DND-41 (cell line): Measurements from ENCODE around the gene CDK1.

ENCODE experiments used
- ATAC-seq: fragments of 200-7000 bp; cut with Tn5 transposase; 3 replicates; pipeline ENCODE4 v1.9.1; 2021; ENCODE audit warnings: low read depth; ENCODE audit not compliant: insufficient read depth
- DNase-seq: peaks from one replicate; pipeline ENCODE4 v3.0.0-alpha.2; 2020
- H2AFZ ChIP-seq: 2 replicates; pipeline ENCODE4 v1.6.0; 2012; ENCODE audit warnings: low read depth, low read length
- H3K27ac ChIP-seq: 2 replicates; pipeline ENCODE4 v1.5.1; 2012; ENCODE audit warnings: low read length, inconsistent platforms
- H3K27me3 ChIP-seq: fragments of 200-600 bp; sonication (generic); 2 replicates; pipeline ENCODE4 v1.6.0; 2012; ENCODE audit warnings: low read length, mild to moderate bottlenecking, inconsistent platforms; ENCODE audit not compliant: insufficient read depth, poor library complexity
- H3K36me3 ChIP-seq: 2 replicates; pipeline ENCODE4 v1.5.1; 2012; ENCODE audit warnings: low read length, inconsistent platforms; ENCODE audit not compliant: insufficient read depth
- H3K4me1 ChIP-seq: 2 replicates; pipeline ENCODE4 v1.5.1; 2012; ENCODE audit warnings: mild to moderate bottlenecking, low read length; ENCODE audit not compliant: insufficient read depth
- H3K4me2 ChIP-seq: 2 replicates; pipeline ENCODE4 v1.6.0; 2012; ENCODE audit warnings: mild to moderate bottlenecking, moderate library complexity, low read length, inconsistent platforms; ENCODE audit not compliant: insufficient read depth
- H3K4me3 ChIP-seq, 2 experiments: fragments of 200-600 bp in 1 of 2; shearing (Covaris generic) in 1 of 2; 2 replicates each; pipeline ENCODE4 v1.5.1; 2012 to 2016; ENCODE audit warnings: inconsistent platforms in 2 of 2, low read length in 2 of 2, mild to moderate bottlenecking in 2 of 2, low read depth in 1 of 2, moderate library complexity in 1 of 2
- H3K79me2 ChIP-seq: 2 replicates; pipeline ENCODE4 v1.6.0; 2012; ENCODE audit warnings: low read length, inconsistent platforms; ENCODE audit not compliant: insufficient read depth
- H3K9ac ChIP-seq: 2 replicates; pipeline ENCODE4 v1.6.0; 2012; ENCODE audit warnings: low read depth, mild to moderate bottlenecking, inconsistent platforms, low read length, moderate library complexity
- H3K9me3 ChIP-seq: 2 replicates; pipeline ENCODE4 v1.5.1; 2012; ENCODE audit warnings: low read length, moderate library complexity, mild to moderate bottlenecking, inconsistent platforms; ENCODE audit not compliant: insufficient read depth, severe bottlenecking
- H4K20me1 ChIP-seq: 2 replicates; pipeline ENCODE4 v1.6.0; 2012; ENCODE audit warnings: low read length; ENCODE audit not compliant: insufficient read depth
- CTCF ChIP-seq: IDR thresholded peaks from 2 replicates; pipeline ENCODE4 v1.5.1; 2012; ENCODE audit warnings: borderline replicate concordance, low read length, moderate library complexity, mild to moderate bottlenecking; ENCODE audit not compliant: poor library complexity, severe bottlenecking; ENCODE audit errors: extremely low read depth
- EZH2 ChIP-seq: IDR thresholded peaks from 3 replicates; pipeline ENCODE4 v1.6.1; 2012; ENCODE audit warnings: borderline replicate concordance, low read depth, mild to moderate bottlenecking, moderate library complexity, low read length, inconsistent platforms; ENCODE audit not compliant: severe bottlenecking

CDK1 gene

GRCh38 chr10:60806921-60807320 lies 28.6 kb downstream of the CDK1 start:
- no peaks in the 10 kb centered on the region for H3K9me3 ChIP-seq
- no peaks in the 10 kb centered on the region for H4K20me1 ChIP-seq
- no peak overlapping the region for H3K9ac ChIP-seq
- no peak overlapping the region for H3K4me3 ChIP-seq
- no peak for ATAC-seq
- H3K27me3 ChIP-seq, result no peaks in the 10 kb centered on the region
- no peak overlapping the region for H3K4me2 ChIP-seq
- TF ChIP-seq CTCF (no peak), EZH2 (no peak)
- H3K36me3 ChIP-seq, result peaks cover 9% of the 10 kb centered on the region; the same call in 1 of the 2 replicates
- H3K27ac ChIP-seq, result no peak overlapping the region
- no peak for DNase-seq
- H3K4me1 ChIP-seq, result no peaks in the 10 kb centered on the region
- H2AFZ ChIP-seq, result no peak overlapping the region
- H3K79me2 ChIP-seq, result no peaks in the 10 kb centered on the region

GRCh38 chr10:60807499-60807898 lies 29.2 kb downstream of the CDK1 start:
- H3K27me3 ChIP-seq, result no peaks in the 10 kb centered on the region
- ATAC-seq (no peak), DNase-seq (no peak)
- no peak overlapping the region for H3K9ac ChIP-seq
- no peaks in the 10 kb centered on the region for H3K4me1 ChIP-seq
- H3K36me3 ChIP-seq, result peaks cover 9% of the 10 kb centered on the region; the same call in 1 of the 2 replicates
- no peak overlapping the region for H3K4me3 ChIP-seq
- no peak overlapping the region for H3K4me2 ChIP-seq
- H2AFZ ChIP-seq, result no peak overlapping the region
- H4K20me1 ChIP-seq, result no peaks in the 10 kb centered on the region
- H3K27ac ChIP-seq, result no peak overlapping the region
- no peaks in the 10 kb centered on the region for H3K79me2 ChIP-seq
- TF ChIP-seq EZH2 (no peak), CTCF (no peak)
- no peaks in the 10 kb centered on the region for H3K9me3 ChIP-seq

GRCh38 chr10:60808036-60808435 lies 29.8 kb downstream of the CDK1 start:
- Histone ChIP-seq H4K20me1 (no peaks in the 10 kb centered on the region), H3K9ac (no peak overlapping the region), H3K79me2 (no peaks in the 10 kb centered on the region), H2AFZ (no peak overlapping the region), H3K4me3 (no peak overlapping the region), H3K36me3 (peaks cover 9% of the 10 kb centered on the region; the same call in 1 of the 2 replicates), H3K9me3 (no peaks in the 10 kb centered on the region), H3K27ac (no peak overlapping the region), H3K4me2 (no peak overlapping the region), H3K27me3 (no peaks in the 10 kb centered on the region), H3K4me1 (no peaks in the 10 kb centered on the region)
- TF ChIP-seq CTCF (no peak), EZH2 (no peak)
- ATAC-seq (no peak), DNase-seq (no peak)

- no peak for TF ChIP-seq CTCF
- TF ChIP-seq EZH2, result no peak
- peaks cover 3% of the 10 kb centered on the region; the same call in 1 of the 2 replicates for H3K36me3 ChIP-seq
- ATAC-seq (no peak), DNase-seq (no peak)
- no peak overlapping the region for H3K9ac ChIP-seq
- H4K20me1 ChIP-seq, result no peaks in the 10 kb centered on the region
- H3K4me2 ChIP-seq, result no peak overlapping the region
- H3K4me1 ChIP-seq, result no peaks in the 10 kb centered on the region
- no peaks in the 10 kb centered on the region for H3K27me3 ChIP-seq
- no peaks in the 10 kb centered on the region for H3K79me2 ChIP-seq
- no peaks in the 10 kb centered on the region for H3K9me3 ChIP-seq
- no peak overlapping the region for H3K27ac ChIP-seq
- no peak overlapping the region for H2AFZ ChIP-seq
- H3K4me3 ChIP-seq, result no peak overlapping the region
These were observed 30.9 kb downstream of the CDK1 start for GRCh38 chr10:60809157-60809556.
